GM10266 (cell line): ENCODE results near the gene LRRC3C.

Source experiments
- DNase-seq: peaks from one replicate; pipeline ENCODE4 v3.0.0; 2012; ENCODE audit errors: extremely low spot score
- TF ChIP-seq, protein P1 (sequence below): IDR thresholded peaks from 2 replicates; pipeline ENCODE4 v1.5.1; 2012; ENCODE audit warnings: mild to moderate bottlenecking, low read depth; ENCODE audit not compliant: control insufficient read depth, insufficient read depth; ENCODE audit errors: missing control alignments

Gene LRRC3C

DNA sequence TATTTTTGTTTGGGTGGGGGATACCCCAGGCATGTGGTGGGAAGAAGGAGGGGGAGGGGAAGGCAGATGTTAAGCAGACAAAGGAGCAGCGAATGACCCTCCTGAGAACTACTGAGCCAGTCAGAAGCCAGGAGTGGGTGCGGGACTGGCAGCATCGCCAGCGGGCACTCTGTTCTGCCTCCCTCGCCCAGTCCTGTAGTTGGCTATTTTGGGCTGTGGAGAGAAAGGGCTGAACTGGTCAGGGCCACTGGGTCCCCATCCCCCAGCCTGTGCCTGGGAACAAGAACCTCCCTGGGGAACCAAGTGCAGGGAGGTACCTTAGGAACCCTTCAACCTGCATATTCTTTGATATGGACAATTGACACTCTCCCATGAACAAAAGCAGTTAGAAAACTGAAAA, 6.4 kb downstream of the LRRC3C start:
- DNase-seq, result no peak

DNA sequence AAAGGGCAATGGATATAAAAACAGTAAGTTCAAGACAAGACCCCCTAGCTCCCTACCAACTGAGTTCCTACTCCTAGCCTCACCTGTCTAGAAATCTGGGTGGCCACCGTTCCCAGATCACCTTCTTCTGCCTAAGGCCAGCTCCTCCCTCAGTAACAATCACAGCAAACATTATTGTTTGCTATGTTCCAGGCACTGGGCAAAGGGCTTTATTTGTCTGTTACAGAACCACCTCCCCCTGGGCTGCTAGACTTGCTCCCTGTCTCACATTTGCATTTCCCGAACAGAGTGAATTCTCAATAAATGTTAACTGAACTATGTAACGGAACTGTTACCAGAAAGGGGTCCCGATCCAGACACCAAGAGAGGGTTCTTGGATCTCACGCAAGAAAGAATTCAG, 6.8 kb downstream of the LRRC3C start:
- no peak for DNase-seq
- TF ChIP-seq, protein P1, sequence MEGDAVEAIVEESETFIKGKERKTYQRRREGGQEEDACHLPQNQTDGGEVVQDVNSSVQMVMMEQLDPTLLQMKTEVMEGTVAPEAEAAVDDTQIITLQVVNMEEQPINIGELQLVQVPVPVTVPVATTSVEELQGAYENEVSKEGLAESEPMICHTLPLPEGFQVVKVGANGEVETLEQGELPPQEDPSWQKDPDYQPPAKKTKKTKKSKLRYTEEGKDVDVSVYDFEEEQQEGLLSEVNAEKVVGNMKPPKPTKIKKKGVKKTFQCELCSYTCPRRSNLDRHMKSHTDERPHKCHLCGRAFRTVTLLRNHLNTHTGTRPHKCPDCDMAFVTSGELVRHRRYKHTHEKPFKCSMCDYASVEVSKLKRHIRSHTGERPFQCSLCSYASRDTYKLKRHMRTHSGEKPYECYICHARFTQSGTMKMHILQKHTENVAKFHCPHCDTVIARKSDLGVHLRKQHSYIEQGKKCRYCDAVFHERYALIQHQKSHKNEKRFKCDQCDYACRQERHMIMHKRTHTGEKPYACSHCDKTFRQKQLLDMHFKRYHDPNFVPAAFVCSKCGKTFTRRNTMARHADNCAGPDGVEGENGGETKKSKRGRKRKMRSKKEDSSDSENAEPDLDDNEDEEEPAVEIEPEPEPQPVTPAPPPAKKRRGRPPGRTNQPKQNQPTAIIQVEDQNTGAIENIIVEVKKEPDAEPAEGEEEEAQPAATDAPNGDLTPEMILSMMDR, result no peak

More for the DNA sequence above, 6.4 kb downstream of the LRRC3C start:
- TF ChIP-seq, protein P1, result no peak

- no peak for DNase-seq
These were observed 8.4 kb downstream of the LRRC3C start for GRCh38 chr17:39935909-39936308.

DNA sequence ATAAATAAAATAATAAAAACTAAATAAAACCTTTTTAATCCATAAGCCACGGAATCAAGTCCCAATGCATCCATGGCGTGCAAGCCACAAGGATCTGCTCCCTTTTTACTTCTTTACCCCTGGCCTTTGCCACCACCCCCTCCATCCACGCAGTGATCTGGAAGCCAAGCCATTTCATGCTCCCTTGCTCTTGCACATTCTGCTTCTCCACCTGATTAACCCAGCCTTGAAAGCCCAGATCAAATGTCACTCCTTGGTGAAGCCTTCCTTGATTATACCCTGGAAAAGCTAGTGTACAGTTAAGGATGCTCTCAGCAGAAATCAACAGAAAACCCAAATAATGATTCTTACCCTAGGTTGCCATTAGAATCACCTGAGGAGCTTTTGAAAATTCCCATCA, 9.9 kb downstream of the LRRC3C start:
- DNase-seq, result no peak
- TF ChIP-seq, protein P1, result no peak

More at GRCh38 chr17:39935909-39936308, 8.4 kb downstream of the LRRC3C start:
- TF ChIP-seq, protein P1, result no peak

DNA sequence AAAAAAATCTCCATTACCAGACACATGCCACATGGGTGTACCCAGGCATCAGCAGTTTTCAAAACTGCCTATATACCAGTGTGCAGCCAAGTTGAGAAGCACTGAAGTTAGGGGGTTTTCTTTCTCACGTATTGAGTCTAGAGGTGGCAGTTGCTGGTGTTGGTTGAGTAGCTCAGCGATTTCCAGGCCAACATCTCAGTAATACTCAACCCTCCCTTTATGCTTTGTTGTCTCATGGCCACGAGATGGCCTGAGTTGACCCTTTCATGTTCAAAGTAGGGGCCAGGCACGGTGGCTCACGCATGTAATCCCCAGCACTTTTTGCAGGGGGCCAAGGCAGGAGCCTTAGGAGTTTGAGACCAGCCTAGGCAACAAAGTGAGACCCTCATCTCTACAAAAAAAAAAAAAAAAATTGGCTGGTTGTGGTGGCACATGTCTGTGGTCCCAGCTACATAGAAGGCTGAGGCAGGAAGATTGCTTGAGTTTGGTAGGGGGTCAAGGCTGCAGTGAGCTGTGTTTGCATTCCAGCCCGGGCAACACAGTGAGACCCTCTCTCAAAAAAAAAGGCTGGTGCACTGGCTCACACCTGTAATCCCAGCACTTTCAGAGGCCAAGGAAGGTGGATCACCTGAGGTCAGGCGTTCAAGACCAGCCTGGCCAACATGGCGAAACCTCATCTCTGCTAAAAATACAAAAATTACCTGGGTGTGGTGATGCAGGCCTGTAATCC, 10.8 kb downstream of the LRRC3C start:
- peak; percentile 62 for DNase-seq
- TF ChIP-seq, protein P1, result peak; percentile 24

- DNase-seq, result no peak
- TF ChIP-seq, protein P1, result no peak
These were observed 11.6 kb downstream of the LRRC3C start for GRCh38 chr17:39939106-39939505.
